ENCODE data around the gene SEL1L3.

GRCh38 chr4:25859429-25860148 lies 3.2 kb downstream of the SEL1L3 start:
- no peak for TF ChIP-seq POLR2A (IDR thresholded peaks at IDR 0.05)
- no peak for TF ChIP-seq CTCF (IDR thresholded peaks at IDR 0.05)
- TF ChIP-seq EP300 (IDR thresholded peaks at IDR 0.05): no peak

Measured in stomach (tissue), 4 donors.